Heart right ventricle (tissue), 16 donors: Measurements from ENCODE around the gene ZNRD2. TPM values are rescaled to one million over a fixed set of nuclear protein-coding genes. Genes with fewer than 3 reads are reported as not detected.

Source experiments
- ATAC-seq, 8 donors: fragments of 200-7000 bp; cut with Tn5 transposase; one replicate each; pipeline ENCODE4 v1.9.1; 2020; ENCODE audit warnings: mild to moderate bottlenecking in 8 of 8, moderate library complexity in 8 of 8, moderate number of reproducible peaks in 1 of 8
- DNase-seq, 2 donors: peaks; one replicate each; pipeline ENCODE4 v3.0.0-alpha.2; 2020
- H3K27ac ChIP-seq, 10 donors: fragments of 200-600 bp; sonication (generic) in 2 of 10; one replicate each; pipeline versions ENCODE4 v1.5.0 to v1.8.0; 2020 to 2022; ENCODE audit warnings: mild to moderate bottlenecking in 3 of 10
- H3K27me3 ChIP-seq, 7 donors: fragments of 200-600 bp; one replicate each; pipeline ENCODE4 v1.8.0; 2021 to 2022; ENCODE audit warnings: mild to moderate bottlenecking in 2 of 7
- H3K36me3 ChIP-seq, 9 donors: fragments of 200-600 bp; sonication (generic) in 1 of 9; one replicate each; pipeline versions ENCODE4 v1.5.0 to v1.8.0; 2020 to 2022; ENCODE audit warnings: mild to moderate bottlenecking in 2 of 9
- H3K4me1 ChIP-seq, 9 donors: fragments of 200-600 bp; sonication (generic) in 1 of 9; one replicate each; pipeline versions ENCODE4 v1.5.0 to v1.8.0; 2020 to 2022; ENCODE audit warnings: mild to moderate bottlenecking in 4 of 9
- H3K4me3 ChIP-seq, 10 donors: fragments of 200-600 bp; sonication (generic) in 2 of 10; one replicate each; pipeline versions ENCODE4 v1.5.0 to v1.8.0; 2020 to 2022; ENCODE audit warnings: mild to moderate bottlenecking in 7 of 10, moderate library complexity in 2 of 10
- H3K9me3 ChIP-seq, 11 donors: fragments of 200-600 bp in 10 of 11; sonication (generic) in 2 of 11; one replicate each; pipeline versions ENCODE4 v1.5.0 to v1.8.0; 2013 to 2022; ENCODE audit warnings: mild to moderate bottlenecking in 2 of 11, control low read depth in 1 of 11, moderate library complexity in 1 of 11
- CTCF ChIP-seq, 9 donors: fragments of 200-600 bp; sonication (generic) in 2 of 9; IDR thresholded peaks; one replicate each; pipeline versions ENCODE4 v1.5.0 to v1.8.0; 2021 to 2022; ENCODE audit warnings: antibody characterized with exemption in 9 of 9, mild to moderate bottlenecking in 5 of 9, moderate library complexity in 1 of 9
- WGBS, 2 donors: extraction: QIAGEN DNeasy Blood & Tissue Kit; methylation state at CpG; one replicate each; pipeline ENCODE4 v1.1.7; 2013; ENCODE audit warnings: inconsistent platforms in 1 of 2; 5-methylcytosine and 5-hydroxymethylcytosine counted together
- intact Hi-C, 10 donors: fragments of 100-400 bp; cut with DNase I; formaldehyde crosslinking; loops; one replicate each; pipeline versions ENCODE4 v1.11.1 to v1.14.2; 2022
- polyA plus RNA-seq, 2 donors: library from polyadenylated mRNA; stranded (reverse); fragments of 200-250 nt; gene quantifications; one replicate each; pipeline ENCODE4 v1.2.3, GENCODE V29; 2013
- total RNA-seq, 10 donors: library from RNA; stranded (reverse); fragmentation: NEBNext Ultra II Directional in 3 of 10; extraction: Animal tissue kit (Norgen Biotek cat#: 25700) in 3 of 10; gene quantifications; one replicate each; pipeline versions ENCODE4 v1.2.1 to v1.2.4, GENCODE V29; 2021 to 2023
- donor health status: Arrhythmogenic right ventricular cardiomyopathy.
- donor health status: ischemic (EF 13 %, LVEDD 7.1; RV severe dilation, severe dysfunction).
- donor health status: healthy with polysubstance abuse.
- donor health status: DM: no; HTN: yes; CAD: no.
- donor health status: DM: no; HTN: no; CAD: no.
- donor health status: ischemic (EF 25% LVEDD 6.9; RV normal size, moderate dysfunction).
- donor health status: ischemic (EF 25% LVEDD 5.7; RV mildly dilated, moderate dysfunction).
- donor health status: healthy.
- donor health status: DM: yes; HTN: yes; CAD: no.
- donor health status: Ischemic cardiomyopathy.
- donor health status: ischemic (EF 35%, LVEDD 5.7; RV mildly dilated, moderate dysfunction).
- donor health status: nonischemic (EF 11% LVEDD 7.7; RV severe dilation, severe dysfunction).
- donor health status: DM: yes; HTN: yes; CAD: no.
- donor health status: PGD.
- donor health status: ischemic (EF 29% LVEDD 5.4; RV normal size, mild dysfunction).
- donor health status: nonischemic (EF 23%, LVEDD 6.1; RV moderate dilation, normal function).

ZNRD2 gene
- total and polyA plus RNA-seq, 12 donors = 23.7 to 92.0 (median 27.7) TPM

- no peak for DNase-seq
- no peak overlapping the region for H3K4me3 ChIP-seq
- no peak for TF ChIP-seq CTCF (IDR thresholded peaks at IDR 0.05)
- no peaks in the 10 kb centered on the region for H3K9me3 ChIP-seq
- peak overlapping the region in 1 of 10 donors; percentile 31 for H3K27ac ChIP-seq
- peaks cover 23 to 54% (median 30%) of the 10 kb centered on the region in 9 donors for H3K4me1 ChIP-seq
- WGBS, 2 donors = 74 to 78% methylated on average over 36 to 37 of the region's 37 CpGs
- intact Hi-C loops = no loop called here
- H3K36me3 ChIP-seq = peaks cover 0 to 57% (median 5%) of the 10 kb centered on the region in 9 donors
- ATAC-seq = no peak
- peaks cover 0 to 3% (median 0%) of the 10 kb centered on the region in 7 donors for H3K27me3 ChIP-seq
Measured at GRCh38 chr11:65553301-65554001, 16.8 kb upstream of the ZNRD2 start.

GRCh38 chr11:65554057-65554818 lies 16.0 kb upstream of the ZNRD2 start:
- H3K9me3 ChIP-seq = no peaks in the 10 kb centered on the region
- TF ChIP-seq CTCF (IDR thresholded peaks at IDR 0.05) = no peak
- peaks cover 0 to 8% (median 0%) of the 10 kb centered on the region in 7 donors for H3K27me3 ChIP-seq
- no peak overlapping the region for H3K4me3 ChIP-seq
- WGBS, 2 donors = 87 to 89% methylated on average over 27 of the region's 27 CpGs
- intact Hi-C loops = no loop called here
- H3K27ac ChIP-seq = peak overlapping the region in 5 of 10 donors; percentile 31 to 99 (median 91)
- H3K36me3 ChIP-seq = peaks cover 0 to 49% (median 5%) of the 10 kb centered on the region in 9 donors
- ATAC-seq (no peak), DNase-seq (no peak)
- peaks cover 29 to 62% (median 38%) of the 10 kb centered on the region in 9 donors for H3K4me1 ChIP-seq

- Histone ChIP-seq H3K27ac (peak overlapping the region in 9 of 10 donors; percentile 28 to 99 (median 88)), H3K4me1 (peaks cover 35 to 69% (median 45%) of the 10 kb centered on the region in 9 donors), H3K27me3 (peaks cover 0 to 9% (median 0%) of the 10 kb centered on the region in 7 donors), H3K4me3 (no peak overlapping the region), H3K36me3 (peaks cover 0 to 43% (median 5%) of the 10 kb centered on the region in 9 donors), H3K9me3 (no peaks in the 10 kb centered on the region)
- TF ChIP-seq CTCF (IDR thresholded peaks at IDR 0.05) = no peak
- WGBS, 2 donors = 73 to 97% methylated on average over 4 of the region's 4 CpGs
- ATAC-seq (no peak), DNase-seq (no peak)
- intact Hi-C loops = no loop called here
Measured at GRCh38 chr11:65554842-65555430, 15.3 kb upstream of the ZNRD2 start.

GRCh38 chr11:65555693-65556231 lies 14.5 kb upstream of the ZNRD2 start:
- peaks cover 38 to 77% (median 53%) of the 10 kb centered on the region in 9 donors for H3K4me1 ChIP-seq
- peaks cover 0 to 34% (median 5%) of the 10 kb centered on the region in 9 donors for H3K36me3 ChIP-seq
- intact Hi-C loops = no loop called here
- TF ChIP-seq CTCF (IDR thresholded peaks at IDR 0.05) = no peak
- H3K9me3 ChIP-seq = no peaks in the 10 kb centered on the region
- peak overlapping the region in 1 of 10 donors; percentile 62 for H3K4me3 ChIP-seq
- ATAC-seq (peak in 6 of 8 donors; percentile 8 to 49 (median 37)), DNase-seq (peak; percentile 62 to 67)
- H3K27me3 ChIP-seq = peaks cover 0 to 9% (median 0%) of the 10 kb centered on the region in 7 donors
- H3K27ac ChIP-seq = peak overlapping the region in 9 of 10 donors; percentile 48 to 99 (median 88)
- 30 to 54% methylated on average over 6 of the region's 6 CpGs for WGBS, 2 donors
